Activated naive CD8-positive, alpha-beta T cell treated with anti-CD3 and anti-CD28 coated beads, Interleukin-2, amount 50 U/mL, for 24 hours (primary cell): Measurements from ENCODE around the gene TNRC6C.

Source experiments
- ATAC-seq: fragments of 150-1000 bp; cut with Tn5 transposase; one replicate; pipeline ENCODE4 v1.10.0; 2021
- DNase-seq: peaks from one replicate; pipeline ENCODE4 v3.0.0; 2021
- H3K27ac Mint-ChIP-seq: one replicate; pipeline ENCODE4 v1.8.0; 2021; ENCODE audit warnings: mild to moderate bottlenecking, mixed read lengths
- H3K27me3 Mint-ChIP-seq: one replicate; pipeline ENCODE4 v1.8.0; 2021; ENCODE audit warnings: mixed read lengths
- H3K36me3 Mint-ChIP-seq: one replicate; pipeline ENCODE4 v1.8.0; 2021; ENCODE audit warnings: low read depth, mixed read lengths
- H3K4me1 Mint-ChIP-seq: one replicate; pipeline ENCODE4 v1.8.0; 2021; ENCODE audit warnings: mixed read lengths
- H3K4me3 Mint-ChIP-seq: one replicate; pipeline ENCODE4 v1.8.0; 2021; ENCODE audit warnings: mild to moderate bottlenecking, moderate library complexity, mixed read lengths
- H3K9me3 Mint-ChIP-seq: one replicate; pipeline ENCODE4 v1.8.0; 2021; ENCODE audit warnings: mixed read lengths

Gene TNRC6C

DNA sequence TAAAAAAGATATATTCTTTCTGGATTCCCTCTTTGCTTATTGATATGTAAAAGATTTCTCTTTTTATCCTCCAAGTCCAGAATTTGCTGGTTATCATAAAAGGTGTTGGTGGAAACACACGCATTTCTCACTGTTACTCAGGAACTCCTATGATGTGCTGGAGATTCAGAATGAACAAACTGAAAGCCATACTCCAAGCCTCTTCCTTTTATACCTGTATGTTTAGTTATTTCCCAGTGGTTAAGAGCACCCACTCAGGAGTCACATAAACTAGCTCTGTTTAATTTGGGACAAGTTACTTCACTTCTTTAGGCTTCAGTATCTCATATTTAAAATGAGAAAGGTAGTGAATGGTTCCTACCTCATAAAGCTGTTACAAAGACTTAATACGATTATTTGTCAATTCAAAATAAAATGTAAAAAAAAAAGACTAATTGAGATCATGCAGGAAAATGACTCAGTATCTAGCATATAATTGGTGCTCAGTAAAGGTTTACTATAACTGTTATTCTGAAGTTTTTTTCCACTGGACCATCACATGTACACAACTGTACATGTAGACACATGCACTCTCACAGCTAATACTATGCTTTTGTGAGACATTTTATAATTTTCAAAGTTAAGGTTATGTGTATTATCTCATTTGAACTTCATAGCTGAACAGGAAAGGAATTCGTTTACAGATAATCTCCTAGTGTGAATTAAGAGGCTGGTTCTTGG lies 47.1 kb downstream of the TNRC6C start:
- Mint-ChIP-seq H3K9me3 (no peaks in the 10 kb centered on the region), H3K27ac (no peak overlapping the region), H3K4me1 (peaks cover 39% of the 10 kb centered on the region), H3K4me3 (no peak overlapping the region), H3K27me3 (no peaks in the 10 kb centered on the region), H3K36me3 (peaks cover 20% of the 10 kb centered on the region)
- ATAC-seq (peak; percentile 57), DNase-seq (no peak)

DNA sequence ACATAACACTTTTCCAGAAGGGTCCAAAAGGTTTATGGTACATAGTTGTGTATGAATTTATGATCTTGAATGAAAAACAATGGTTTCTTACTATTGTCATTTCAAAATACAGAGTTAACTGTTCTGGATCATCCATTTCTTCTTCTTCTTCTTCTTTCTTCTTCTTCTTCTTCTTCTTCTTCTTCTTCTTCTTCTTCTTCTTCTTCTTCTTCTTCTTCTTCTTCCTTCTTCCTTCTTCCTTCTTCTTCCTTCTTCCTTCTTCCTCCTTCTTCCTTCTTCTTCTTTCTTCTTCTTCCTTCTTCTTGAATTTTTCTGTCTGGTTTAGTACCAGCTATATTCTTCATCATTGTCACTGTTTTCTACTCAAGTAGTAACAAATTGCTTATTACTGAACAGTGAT lies 47.8 kb downstream of the TNRC6C start:
- peak overlapping the region; percentile 27 for H3K27ac Mint-ChIP-seq
- peaks cover 37% of the 10 kb centered on the region for H3K4me1 Mint-ChIP-seq
- no peaks in the 10 kb centered on the region for H3K9me3 Mint-ChIP-seq
- H3K36me3 Mint-ChIP-seq = peaks cover 20% of the 10 kb centered on the region
- no peak for DNase-seq
- H3K27me3 Mint-ChIP-seq = no peaks in the 10 kb centered on the region
- H3K4me3 Mint-ChIP-seq = no peak overlapping the region
- ATAC-seq = no peak

DNA sequence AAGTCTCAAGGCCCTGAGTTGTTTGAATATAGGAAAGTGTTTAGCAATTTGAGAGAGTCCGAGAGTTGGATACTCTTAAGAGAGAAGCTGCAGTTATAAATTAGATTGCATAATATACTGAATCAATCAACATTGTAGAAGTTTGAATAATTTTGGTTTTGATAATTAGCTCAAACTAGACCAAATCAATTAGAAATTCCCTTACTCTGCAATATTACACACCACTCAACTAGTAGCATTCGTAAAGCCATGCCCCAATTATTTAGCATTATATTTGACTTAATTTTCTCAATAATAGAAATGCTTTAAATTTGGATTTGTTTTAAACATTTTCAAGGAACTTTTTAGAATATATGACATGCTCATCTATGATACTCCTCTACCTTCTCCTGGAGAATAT lies 49.1 kb downstream of the TNRC6C start:
- Mint-ChIP-seq H3K36me3 (peaks cover 26% of the 10 kb centered on the region), H3K4me1 (peaks cover 35% of the 10 kb centered on the region), H3K27ac (no peak overlapping the region), H3K27me3 (no peaks in the 10 kb centered on the region), H3K9me3 (no peaks in the 10 kb centered on the region), H3K4me3 (no peak overlapping the region)
- DNase-seq (no peak), ATAC-seq (no peak)

DNA sequence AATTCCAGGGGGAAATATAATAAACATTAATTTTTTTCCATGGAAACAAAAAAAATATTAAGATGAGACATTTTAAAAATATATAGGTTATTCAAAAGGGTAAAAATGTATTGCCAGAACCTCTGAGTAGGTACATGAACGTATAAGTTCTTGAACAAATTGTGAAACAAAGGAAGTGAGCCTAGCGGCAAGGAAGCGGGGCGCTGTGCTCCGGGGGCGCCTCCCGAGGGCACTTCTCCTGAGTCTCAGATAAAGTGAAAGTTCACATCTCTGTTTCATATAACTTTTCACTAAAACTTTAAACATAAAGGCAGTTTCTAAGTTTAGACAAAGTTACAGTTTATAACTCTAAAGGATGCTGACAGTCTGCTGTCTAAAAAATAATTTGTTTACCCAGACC lies 52.3 kb downstream of the TNRC6C start:
- ATAC-seq (no peak), DNase-seq (peak; percentile 27)
- H3K27ac Mint-ChIP-seq = no peak overlapping the region
- H3K4me3 Mint-ChIP-seq = no peak overlapping the region
- H3K36me3 Mint-ChIP-seq = peaks cover 16% of the 10 kb centered on the region
- H3K27me3 Mint-ChIP-seq = no peaks in the 10 kb centered on the region
- peaks cover 26% of the 10 kb centered on the region for H3K4me1 Mint-ChIP-seq
- no peaks in the 10 kb centered on the region for H3K9me3 Mint-ChIP-seq

DNA sequence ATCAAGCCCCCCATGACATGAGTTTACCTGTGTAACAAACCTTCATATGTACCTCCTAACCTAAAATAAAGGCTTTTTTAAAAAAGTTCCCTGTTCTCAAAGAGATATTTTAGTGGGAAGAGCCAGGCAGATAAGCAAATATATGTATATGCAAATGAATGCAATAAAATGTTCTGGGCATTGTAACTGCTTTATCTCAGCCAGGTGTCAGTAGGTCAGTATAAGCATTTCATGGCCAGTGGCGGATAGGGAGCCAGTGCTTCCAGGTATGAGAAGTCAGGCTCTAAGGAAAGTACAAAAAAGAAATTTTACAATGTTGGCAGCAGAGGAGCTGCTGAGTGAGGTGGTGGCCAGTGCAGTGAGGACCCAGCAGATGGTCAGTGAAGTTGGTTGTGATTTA lies 53.9 kb downstream of the TNRC6C start:
- H3K4me1 Mint-ChIP-seq = peaks cover 21% of the 10 kb centered on the region
- no peaks in the 10 kb centered on the region for H3K27me3 Mint-ChIP-seq
- no peak overlapping the region for H3K4me3 Mint-ChIP-seq
- H3K36me3 Mint-ChIP-seq = peaks cover 13% of the 10 kb centered on the region
- no peak overlapping the region for H3K27ac Mint-ChIP-seq
- no peaks in the 10 kb centered on the region for H3K9me3 Mint-ChIP-seq
- DNase-seq (no peak), ATAC-seq (no peak)

DNA sequence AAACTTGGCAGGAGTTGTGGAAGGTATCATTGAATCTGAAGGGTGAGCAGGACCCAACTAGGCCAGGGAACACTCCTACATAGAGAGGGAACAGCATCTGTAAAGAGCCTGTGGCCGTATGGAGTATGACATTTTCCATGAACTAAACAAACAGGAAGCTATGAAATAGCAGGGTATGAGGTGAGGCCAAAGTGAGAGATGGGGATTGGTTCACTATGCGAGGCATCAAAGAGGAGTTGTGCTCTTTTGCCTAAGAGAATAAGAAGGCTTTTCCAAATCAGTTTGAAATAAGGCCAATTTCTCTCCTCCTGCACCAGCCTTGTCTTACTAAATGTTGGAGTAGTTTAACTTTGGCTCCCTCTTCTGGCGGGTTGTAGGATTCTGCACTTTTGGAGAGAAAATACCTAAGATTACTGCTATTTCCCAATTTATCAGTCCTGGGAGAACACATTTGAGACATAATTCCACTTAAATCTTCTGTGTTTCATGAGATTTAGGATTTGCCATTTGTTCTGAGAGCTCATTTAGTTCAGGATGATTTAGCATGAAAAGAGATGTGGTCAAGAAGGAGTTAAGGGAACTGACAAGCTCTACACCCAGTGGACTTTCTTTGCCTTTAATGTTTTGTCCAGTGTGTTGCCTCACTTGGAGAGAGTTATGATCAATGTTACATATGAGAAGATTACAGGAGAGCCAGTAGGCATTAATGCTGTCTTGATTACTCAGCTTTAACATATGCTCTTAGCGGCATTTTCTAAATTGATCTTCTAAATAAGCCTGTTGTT lies 55.4 kb downstream of the TNRC6C start:
- ATAC-seq (peak; percentile 73), DNase-seq (peak; percentile 40)
- H3K36me3 Mint-ChIP-seq = peaks cover 11% of the 10 kb centered on the region
- H3K27me3 Mint-ChIP-seq = no peaks in the 10 kb centered on the region
- no peaks in the 10 kb centered on the region for H3K9me3 Mint-ChIP-seq
- H3K4me1 Mint-ChIP-seq = peaks cover 21% of the 10 kb centered on the region
- H3K4me3 Mint-ChIP-seq = no peak overlapping the region
- no peak overlapping the region for H3K27ac Mint-ChIP-seq

DNA sequence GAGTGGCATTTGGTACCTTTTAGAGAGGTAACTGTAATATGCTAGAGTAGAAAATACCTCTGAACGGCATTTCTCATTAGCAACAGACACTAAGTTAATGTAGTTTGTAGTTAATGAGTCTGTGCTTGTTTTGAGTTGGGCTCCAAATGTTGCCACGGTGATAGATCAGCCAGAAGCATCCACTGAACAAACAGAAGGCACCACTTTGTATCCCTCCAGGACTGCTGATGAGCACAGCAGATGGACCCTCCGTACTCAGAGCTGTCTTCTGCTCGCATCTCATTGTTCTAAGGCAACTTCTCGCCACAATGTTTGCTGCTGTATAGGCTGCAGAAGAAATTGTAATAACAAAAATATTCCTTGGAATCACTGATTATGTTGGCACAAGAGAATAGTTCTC lies 56.1 kb downstream of the TNRC6C start:
- no peaks in the 10 kb centered on the region for H3K9me3 Mint-ChIP-seq
- no peak overlapping the region for H3K4me3 Mint-ChIP-seq
- H3K36me3 Mint-ChIP-seq = peaks cover 7% of the 10 kb centered on the region
- peaks cover 22% of the 10 kb centered on the region for H3K4me1 Mint-ChIP-seq
- no peak overlapping the region for H3K27ac Mint-ChIP-seq
- no peak for ATAC-seq
- DNase-seq = no peak
- no peaks in the 10 kb centered on the region for H3K27me3 Mint-ChIP-seq

DNA sequence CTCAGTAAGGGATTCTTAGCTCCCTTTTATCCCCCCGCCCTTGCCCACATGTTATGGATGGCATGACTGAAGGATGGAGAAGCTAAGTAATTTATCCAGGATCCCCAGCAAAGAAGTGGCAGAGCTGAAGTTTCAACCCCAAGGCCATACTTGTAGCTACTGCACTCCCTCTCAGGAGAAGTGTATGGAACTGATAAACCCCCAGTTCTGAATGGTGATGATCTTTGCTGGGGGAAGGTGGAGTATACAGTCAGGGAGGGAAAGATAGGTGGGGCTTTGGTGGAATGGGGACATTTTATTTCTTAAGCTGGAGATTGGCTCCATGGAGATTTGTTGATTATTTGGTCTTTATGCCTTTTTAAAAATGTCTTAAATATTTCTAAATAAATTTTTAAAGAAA lies 58.3 kb downstream of the TNRC6C start:
- Mint-ChIP-seq H3K9me3 (no peaks in the 10 kb centered on the region), H3K4me1 (peaks cover 26% of the 10 kb centered on the region), H3K36me3 (peaks cover 3% of the 10 kb centered on the region), H3K4me3 (no peak overlapping the region), H3K27ac (no peak overlapping the region), H3K27me3 (no peaks in the 10 kb centered on the region)
- no peak for ATAC-seq
- no peak for DNase-seq

DNA sequence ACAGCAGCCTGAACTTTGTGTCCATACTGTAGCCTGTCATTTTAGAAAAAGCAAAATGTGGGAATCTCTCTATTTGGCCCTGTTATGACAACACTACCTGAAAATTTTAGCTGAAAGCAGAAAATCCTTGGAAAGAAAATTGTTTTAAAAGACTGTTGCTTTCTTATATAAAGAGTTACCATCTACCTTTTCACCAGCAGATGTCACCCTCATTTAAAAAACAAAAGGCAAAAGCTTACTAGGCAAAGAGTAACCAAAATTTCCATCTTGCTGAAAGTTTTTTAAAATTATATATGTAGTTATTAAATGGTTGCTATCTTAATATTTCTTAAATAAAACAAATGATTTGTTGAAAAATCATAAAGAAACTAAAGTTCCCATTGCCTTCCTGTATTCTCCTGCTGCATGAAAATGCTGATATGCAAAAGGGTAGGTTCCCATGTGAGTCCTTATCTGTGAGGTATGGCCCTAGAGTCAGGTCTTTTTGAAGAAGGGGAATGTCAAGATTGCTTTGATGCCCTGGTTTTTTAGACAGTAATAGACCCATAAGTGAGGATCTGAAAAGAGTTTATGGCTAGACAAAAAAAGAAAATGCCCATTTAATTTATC lies 61.0 kb downstream of the TNRC6C start:
- Mint-ChIP-seq H3K27me3 (no peaks in the 10 kb centered on the region), H3K9me3 (no peaks in the 10 kb centered on the region), H3K36me3 (no peaks in the 10 kb centered on the region), H3K4me1 (peaks cover 21% of the 10 kb centered on the region), H3K27ac (no peak overlapping the region), H3K4me3 (no peak overlapping the region)
- ATAC-seq (no peak), DNase-seq (no peak)

DNA sequence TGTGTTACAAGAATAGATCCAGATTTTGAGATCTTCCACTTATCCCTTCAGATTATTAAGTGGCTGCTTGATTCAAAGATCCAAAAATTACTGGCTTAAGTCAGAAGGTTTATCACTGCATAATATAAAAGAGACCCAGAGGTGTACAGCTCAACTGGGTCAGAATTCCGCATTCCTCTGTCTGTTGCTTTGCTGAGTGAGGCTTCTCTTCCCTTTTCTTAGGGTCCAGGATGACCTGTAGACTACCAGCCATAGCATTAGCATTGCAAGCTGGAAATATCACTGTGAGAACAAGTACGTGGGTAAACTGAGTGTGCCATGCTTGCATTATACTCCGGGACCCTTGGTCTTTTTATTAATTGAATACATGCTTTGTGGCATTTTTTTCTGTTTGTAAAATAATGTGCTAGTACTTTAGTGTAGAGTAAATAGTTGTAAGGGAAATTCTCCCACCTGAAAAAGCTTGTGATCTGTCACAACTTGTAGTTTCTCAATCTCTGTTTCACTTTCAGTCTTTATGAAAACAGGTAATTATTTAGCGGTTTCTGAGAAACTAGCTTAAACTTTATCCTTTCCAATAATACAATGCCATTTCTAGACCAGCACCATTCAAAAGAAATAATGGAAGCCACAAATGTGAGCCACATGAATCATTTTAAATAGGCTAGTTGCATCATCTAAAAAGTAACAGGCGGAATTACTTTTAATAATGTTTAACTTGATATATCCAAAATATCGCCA lies 61.6 kb downstream of the TNRC6C start:
- peak overlapping the region; percentile 26 for H3K27ac Mint-ChIP-seq
- H3K4me3 Mint-ChIP-seq = peak overlapping the region; percentile 15
- ATAC-seq = peak; percentile 48
- H3K9me3 Mint-ChIP-seq = no peaks in the 10 kb centered on the region
- no peaks in the 10 kb centered on the region for H3K36me3 Mint-ChIP-seq
- H3K4me1 Mint-ChIP-seq = peaks cover 21% of the 10 kb centered on the region
- no peak for DNase-seq
- H3K27me3 Mint-ChIP-seq = no peaks in the 10 kb centered on the region

DNA sequence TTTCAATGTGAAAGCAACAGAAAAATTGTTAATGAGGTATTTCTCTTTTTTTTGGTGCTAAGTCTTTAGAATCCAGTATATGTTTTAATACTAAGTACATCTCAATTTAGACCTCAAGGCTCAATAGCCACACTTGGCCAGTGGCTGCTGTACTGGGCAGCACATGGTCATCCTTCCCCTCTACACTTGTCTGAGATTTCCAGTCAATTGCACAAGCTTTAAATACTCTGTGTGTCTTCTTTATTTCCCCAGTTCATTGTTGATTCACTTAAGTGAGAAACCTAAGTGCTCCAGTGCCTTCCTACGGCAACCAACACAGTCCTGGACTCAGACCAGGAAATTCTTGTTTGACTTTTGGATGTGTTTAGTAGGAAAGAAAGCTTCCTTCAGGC lies 62.2 kb downstream of the TNRC6C start:
- Mint-ChIP-seq H3K9me3 (no peaks in the 10 kb centered on the region), H3K27ac (peak overlapping the region; percentile 8), H3K4me3 (no peak overlapping the region), H3K27me3 (no peaks in the 10 kb centered on the region), H3K36me3 (no peaks in the 10 kb centered on the region), H3K4me1 (peaks cover 21% of the 10 kb centered on the region)
- DNase-seq (no peak), ATAC-seq (no peak)

DNA sequence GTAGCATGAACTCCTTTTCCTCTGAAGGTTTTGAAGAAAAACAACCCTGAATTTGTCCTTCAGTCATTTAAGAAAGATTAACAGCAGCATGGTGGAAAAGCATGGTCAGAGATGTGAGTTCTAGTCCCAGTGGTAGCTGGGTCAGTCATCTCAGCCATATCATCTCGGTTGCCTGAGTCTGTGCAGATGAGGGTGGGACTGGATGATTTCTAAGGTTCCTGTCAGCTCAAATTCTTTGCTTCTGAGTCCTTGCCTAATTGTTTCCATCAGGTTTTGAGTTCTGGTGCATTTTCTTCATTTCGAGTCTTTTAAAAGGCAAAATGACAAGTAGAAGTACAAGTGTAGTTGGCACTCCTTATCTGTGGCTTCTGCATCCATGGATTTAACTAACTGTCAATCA lies 63.9 kb downstream of the TNRC6C start:
- DNase-seq = no peak
- H3K36me3 Mint-ChIP-seq = no peaks in the 10 kb centered on the region
- peaks cover 23% of the 10 kb centered on the region for H3K4me1 Mint-ChIP-seq
- no peak overlapping the region for H3K27ac Mint-ChIP-seq
- ATAC-seq = peak; percentile 69
- no peaks in the 10 kb centered on the region for H3K27me3 Mint-ChIP-seq
- H3K9me3 Mint-ChIP-seq = no peaks in the 10 kb centered on the region
- H3K4me3 Mint-ChIP-seq = no peak overlapping the region

DNA sequence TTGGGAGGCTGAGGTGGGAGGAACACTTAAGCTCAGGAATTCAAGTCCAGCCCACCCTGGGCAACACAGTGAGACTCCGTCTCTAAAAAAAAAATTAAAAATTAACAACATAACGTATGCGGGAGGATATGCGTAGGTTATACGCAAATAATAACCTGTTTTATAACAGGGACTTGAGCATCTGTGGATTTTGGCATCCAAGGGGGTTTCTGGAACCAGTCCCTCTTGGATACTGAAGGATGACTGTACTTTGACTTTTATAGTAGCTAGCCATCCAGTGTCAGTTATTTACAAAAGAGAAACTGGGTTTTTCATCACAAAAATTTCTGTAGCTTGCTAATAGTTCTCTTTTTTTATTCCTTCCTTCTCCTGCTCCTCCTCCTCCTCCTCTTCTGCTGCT lies 64.5 kb downstream of the TNRC6C start:
- no peaks in the 10 kb centered on the region for H3K27me3 Mint-ChIP-seq
- H3K9me3 Mint-ChIP-seq = no peaks in the 10 kb centered on the region
- DNase-seq (no peak), ATAC-seq (no peak)
- H3K4me1 Mint-ChIP-seq = peaks cover 25% of the 10 kb centered on the region
- no peak overlapping the region for H3K4me3 Mint-ChIP-seq
- no peak overlapping the region for H3K27ac Mint-ChIP-seq
- peaks cover 2% of the 10 kb centered on the region for H3K36me3 Mint-ChIP-seq

DNA sequence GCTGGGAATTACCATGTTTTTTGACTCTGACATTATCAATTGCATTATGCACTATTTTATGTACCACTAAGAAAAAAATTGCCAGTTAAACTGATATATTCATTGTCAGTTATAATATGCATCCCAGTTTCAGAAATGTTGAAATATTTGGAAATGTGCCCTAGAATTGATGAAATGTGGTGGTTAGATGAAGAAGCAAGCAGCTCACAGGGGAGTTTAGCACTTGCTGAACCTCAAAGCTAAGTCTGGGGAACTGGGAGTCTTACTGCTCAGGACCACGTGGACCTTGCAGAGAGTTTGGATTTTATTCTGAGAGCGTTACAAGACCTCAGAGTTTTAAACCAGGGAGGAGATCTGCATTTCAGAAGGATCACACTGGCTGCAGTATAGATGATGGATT lies 67.9 kb downstream of the TNRC6C start:
- DNase-seq = no peak

More for the DNA sequence above, 67.9 kb downstream of the TNRC6C start:
- no peak overlapping the region for H3K4me3 Mint-ChIP-seq
- no peaks in the 10 kb centered on the region for H3K9me3 Mint-ChIP-seq
- peaks cover 2% of the 10 kb centered on the region for H3K36me3 Mint-ChIP-seq
- no peak overlapping the region for H3K27ac Mint-ChIP-seq
- no peaks in the 10 kb centered on the region for H3K27me3 Mint-ChIP-seq
- no peak for ATAC-seq
- peaks cover 12% of the 10 kb centered on the region for H3K4me1 Mint-ChIP-seq
